ENCODE data around the gene FNDC4. TPM values are rescaled to one million over a fixed set of nuclear protein-coding genes. Genes with fewer than 3 reads are reported as not detected.

The FNDC4 gene
- total and polyA plus RNA-seq, 4 donors, result 11.4 to 165 (median 41.8) TPM

GRCh38 chr2:27507293-27507692, 12.3 kb upstream of the FNDC4 start:
- Histone ChIP-seq H3K4me3 (ENCODE audit: low read depth in 1 of 3, low read length in 3 of 3) (no peak overlapping the region), H3K4me1 (ENCODE audit: control insufficient read depth in 4 of 4, insufficient read depth in 4 of 4, low read length in 3 of 4) (peaks cover 4 to 28% (median 17%) of the 10 kb centered on the region in 4 donors), H3K27me3 (ENCODE audit: control insufficient read depth in 4 of 4, insufficient read depth in 4 of 4, low read length in 3 of 4) (no peaks in the 10 kb centered on the region), H3K9me3 (ENCODE audit: control insufficient read depth in 4 of 4, low read length in 3 of 4) (no peaks in the 10 kb centered on the region), H3K9ac (ENCODE audit: low read depth in 1 of 2, low read length in 2 of 2) (no peak overlapping the region), H3K36me3 (ENCODE audit: control insufficient read depth in 4 of 4, insufficient read depth in 3 of 4, low read depth in 1 of 4, low read length in 3 of 4) (peaks cover 0 to 31% (median 22%) of the 10 kb centered on the region in 4 donors), H3K27ac (ENCODE audit: low read depth in 1 of 2, low read length in 2 of 2) (peak overlapping the region; percentile 63 to 84)
- TF ChIP-seq MAX (IDR thresholded peaks at IDR 0.05), result peak; percentile 69
- no peak for TF ChIP-seq EGR1 (IDR thresholded peaks at IDR 0.05; ENCODE audit: low read depth in 2 of 2)
- no peak for TF ChIP-seq GABPA (IDR thresholded peaks at IDR 0.05 in 1 of 2, conservative IDR thresholded peaks at IDR 0.05 in 1 of 2)
- TF ChIP-seq JUND (IDR thresholded peaks at IDR 0.05), result no peak
- peak in 1 of 2 donors; percentile 45 for TF ChIP-seq RAD21 (IDR thresholded peaks at IDR 0.05)
- TF ChIP-seq HNF4A (conservative IDR thresholded peaks at IDR 0.05), result peak; percentile 68 to 77
- TF ChIP-seq TAF1 (conservative IDR thresholded peaks at IDR 0.05), result no peak
- TF ChIP-seq FOXA1 (IDR thresholded peaks at IDR 0.05), result no peak
- no peak for TF ChIP-seq CTCF (IDR thresholded peaks at IDR 0.05; ENCODE audit: low read depth, low read length, missing input control)
- peak; percentile 34 for TF ChIP-seq REST (IDR thresholded peaks at IDR 0.05)
- no peak for TF ChIP-seq NR2F2 (IDR thresholded peaks at IDR 0.05)
- no peak for TF ChIP-seq FOXA2 (IDR thresholded peaks at IDR 0.05)
- peak; percentile 83 for TF ChIP-seq SP1 (IDR thresholded peaks at IDR 0.05)
- TF ChIP-seq ATF3 (IDR thresholded peaks at IDR 0.05), result peak; percentile 14
- TF ChIP-seq HNF4G (IDR thresholded peaks at IDR 0.05), result peak; percentile 12
- no peak for TF ChIP-seq ZBTB33 (IDR thresholded peaks at IDR 0.05)
- TF ChIP-seq RXRA (IDR thresholded peaks at IDR 0.05), result peak; percentile 96 to 97
- peak; percentile 43 for TF ChIP-seq YY1 (IDR thresholded peaks at IDR 0.05)
- WGBS, result 34% methylated on average over 4 of the region's 4 CpGs
- no peak for DNase-seq (ENCODE audit: low spot score)
